Upper lobe of right lung (tissue), 1 donor: ENCODE data around the gene PSMB8. TPM values are rescaled to one million over a fixed set of nuclear protein-coding genes. Genes with fewer than 3 reads are reported as not detected.

Source experiments
- ATAC-seq: fragments of 200-7000 bp; cut with Tn5 transposase; one replicate; pipeline ENCODE4 v1.9.1; 2020; ENCODE audit warnings: mild to moderate bottlenecking, moderate library complexity
- DNase-seq: peaks from one replicate; pipeline ENCODE4 v3.0.0-alpha.2; 2020
- H3K27ac ChIP-seq: fragments of 200-600 bp; one replicate; pipeline ENCODE4 v1.8.0; 2022
- H3K27me3 ChIP-seq: fragments of 200-600 bp; one replicate; pipeline ENCODE4 v1.8.0; 2022; ENCODE audit warnings: mild to moderate bottlenecking
- H3K36me3 ChIP-seq: fragments of 200-600 bp; one replicate; pipeline ENCODE4 v1.8.0; 2022
- H3K4me1 ChIP-seq: fragments of 200-600 bp; one replicate; pipeline ENCODE4 v1.8.0; 2022
- H3K4me3 ChIP-seq: fragments of 200-600 bp; one replicate; pipeline ENCODE4 v1.8.0; 2022; ENCODE audit warnings: mild to moderate bottlenecking
- H3K9me3 ChIP-seq: fragments of 200-600 bp; one replicate; pipeline ENCODE4 v1.8.0; 2022
- intact Hi-C: fragments of 100-400 bp; cut with DNase I; formaldehyde crosslinking; loops from one replicate; pipeline ENCODE4 v1.11.0; 2022
- total RNA-seq: library from RNA; stranded (reverse); fragmentation: NEBNext Ultra II Directional; extraction: Animal tissue kit (Norgen Biotek cat#: 25700); gene quantifications from one replicate; pipeline ENCODE4 v1.2.1, GENCODE V29; 2021
- TF ChIP-seq, protein P1 (sequence below): fragments of 200-600 bp; IDR thresholded peaks from one replicate; pipeline ENCODE4 v1.8.0; 2022; ENCODE audit warnings: antibody characterized with exemption
- donor health status: DM: no; HTN: yes; CAD: no; lungs with severe emphysema.

The PSMB8 gene
- total RNA-seq, 1 donor from 2014 or later: 86.9 TPM

DNA sequence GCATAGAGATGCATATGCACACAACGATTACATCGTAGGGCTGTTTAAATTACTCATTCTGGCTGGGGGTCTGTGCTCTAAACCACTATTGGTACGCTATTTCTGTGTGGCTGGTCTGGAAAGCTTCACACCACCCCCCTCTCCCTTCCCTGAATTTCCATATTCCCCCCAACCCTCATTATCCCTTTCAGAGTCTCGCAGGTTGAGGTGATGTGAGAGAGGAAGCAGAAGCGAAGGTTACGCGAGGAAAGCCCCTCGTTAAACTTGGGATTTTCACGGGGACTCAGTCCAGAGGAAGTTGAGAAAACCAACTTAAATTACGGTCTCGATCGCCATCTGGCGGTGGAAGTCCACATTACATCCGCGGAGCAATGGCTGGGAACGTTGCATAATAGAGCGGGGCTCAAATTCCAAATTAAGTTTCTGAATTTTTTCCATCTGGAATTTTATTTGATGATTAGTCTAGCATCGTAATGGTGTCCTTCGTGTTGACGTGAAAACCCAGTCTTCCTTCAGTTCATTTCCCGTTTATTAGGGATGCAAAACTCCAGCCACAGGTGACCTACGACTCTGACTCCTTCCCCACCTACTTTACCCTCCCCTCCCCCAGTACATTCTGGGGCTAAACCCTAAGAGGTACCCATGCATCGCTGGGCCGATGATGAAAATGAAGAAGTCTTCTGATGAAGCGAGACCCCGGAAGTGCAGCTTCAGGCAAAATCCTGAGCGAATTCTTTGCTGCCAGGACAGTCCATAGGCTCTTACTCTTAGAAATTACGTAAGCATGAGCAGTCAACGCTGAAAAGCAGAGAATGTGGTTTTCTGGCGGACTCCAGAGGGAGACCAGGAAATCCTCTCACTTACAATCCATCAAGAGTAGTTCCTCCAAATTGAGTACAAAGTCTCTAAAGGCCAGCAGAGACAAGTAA lies 46.7 kb downstream of the PSMB8 start:
- H3K36me3 ChIP-seq: no peaks in the 10 kb centered on the region
- TF ChIP-seq, protein P1, sequence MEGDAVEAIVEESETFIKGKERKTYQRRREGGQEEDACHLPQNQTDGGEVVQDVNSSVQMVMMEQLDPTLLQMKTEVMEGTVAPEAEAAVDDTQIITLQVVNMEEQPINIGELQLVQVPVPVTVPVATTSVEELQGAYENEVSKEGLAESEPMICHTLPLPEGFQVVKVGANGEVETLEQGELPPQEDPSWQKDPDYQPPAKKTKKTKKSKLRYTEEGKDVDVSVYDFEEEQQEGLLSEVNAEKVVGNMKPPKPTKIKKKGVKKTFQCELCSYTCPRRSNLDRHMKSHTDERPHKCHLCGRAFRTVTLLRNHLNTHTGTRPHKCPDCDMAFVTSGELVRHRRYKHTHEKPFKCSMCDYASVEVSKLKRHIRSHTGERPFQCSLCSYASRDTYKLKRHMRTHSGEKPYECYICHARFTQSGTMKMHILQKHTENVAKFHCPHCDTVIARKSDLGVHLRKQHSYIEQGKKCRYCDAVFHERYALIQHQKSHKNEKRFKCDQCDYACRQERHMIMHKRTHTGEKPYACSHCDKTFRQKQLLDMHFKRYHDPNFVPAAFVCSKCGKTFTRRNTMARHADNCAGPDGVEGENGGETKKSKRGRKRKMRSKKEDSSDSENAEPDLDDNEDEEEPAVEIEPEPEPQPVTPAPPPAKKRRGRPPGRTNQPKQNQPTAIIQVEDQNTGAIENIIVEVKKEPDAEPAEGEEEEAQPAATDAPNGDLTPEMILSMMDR: peak; percentile 92
- DNase-seq: peak; percentile 83
- peak; percentile 85 for ATAC-seq
- H3K27me3 ChIP-seq: peaks cover 11% of the 10 kb centered on the region
- H3K4me1 ChIP-seq: no peaks in the 10 kb centered on the region
- no peaks in the 10 kb centered on the region for H3K9me3 ChIP-seq
- intact Hi-C loops: loop anchor here (5.0 kb wide), 1 partner anchor 385 kb away; no protein-coding TSS in a partner anchor
- no peak overlapping the region for H3K27ac ChIP-seq
- H3K4me3 ChIP-seq: peak overlapping the region; percentile 17

DNA sequence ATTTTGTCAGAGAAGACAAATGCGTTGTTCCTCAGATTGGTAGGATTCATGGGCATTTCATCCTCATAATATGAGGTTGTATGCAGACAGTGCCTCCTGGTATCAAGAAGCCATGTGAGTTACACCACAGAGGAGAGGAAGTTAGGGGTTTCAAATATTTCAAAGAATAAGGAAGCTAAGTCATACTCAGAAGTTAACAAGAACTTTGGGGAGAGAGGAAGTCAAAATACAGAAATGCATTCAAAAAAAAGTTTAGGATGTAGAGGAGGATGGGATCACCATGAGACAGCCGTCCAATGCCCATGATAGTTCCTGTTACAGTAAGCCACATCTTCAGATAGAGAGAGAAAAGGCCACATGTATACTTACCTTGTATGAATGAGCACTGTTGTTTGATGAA lies 49.3 kb downstream of the PSMB8 start:
- Histone ChIP-seq H3K27me3 (peaks cover 14% of the 10 kb centered on the region), H3K4me1 (no peaks in the 10 kb centered on the region), H3K36me3 (no peaks in the 10 kb centered on the region), H3K9me3 (no peaks in the 10 kb centered on the region), H3K4me3 (no peak overlapping the region), H3K27ac (no peak overlapping the region)
- intact Hi-C loops: no loop called here
- DNase-seq (no peak), ATAC-seq (peak; percentile 75)
- TF ChIP-seq, protein P1: no peak

DNA sequence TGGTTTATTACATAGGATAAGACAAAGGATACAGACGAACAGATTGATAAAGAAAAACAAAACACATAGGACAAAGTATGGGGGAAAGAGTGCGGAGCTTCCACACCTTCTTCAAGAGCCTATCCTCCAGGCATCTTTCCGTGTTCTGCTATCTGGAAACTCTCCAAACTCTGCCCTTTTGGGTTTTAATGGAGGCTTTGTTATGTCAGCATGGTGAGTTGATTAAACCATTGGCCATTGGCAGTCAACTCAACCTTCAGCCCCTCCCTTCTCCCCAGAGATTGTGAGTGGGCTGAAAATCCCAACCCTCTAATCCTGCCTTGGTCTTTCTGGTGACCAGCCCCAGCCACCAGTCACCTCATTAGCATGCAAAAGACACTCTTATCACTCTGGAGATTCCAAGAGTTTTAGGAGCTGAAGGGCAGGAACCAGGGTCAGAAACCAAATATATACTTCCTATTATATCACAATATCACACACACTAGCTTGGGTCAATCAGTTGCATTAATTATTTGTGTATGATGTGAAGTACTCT lies 50.9 kb downstream of the PSMB8 start:
- no peaks in the 10 kb centered on the region for H3K36me3 ChIP-seq
- DNase-seq (no peak), ATAC-seq (no peak)
- no peak overlapping the region for H3K27ac ChIP-seq
- TF ChIP-seq, protein P1: no peak
- H3K4me1 ChIP-seq: no peaks in the 10 kb centered on the region
- no peak overlapping the region for H3K4me3 ChIP-seq
- peaks cover 9% of the 10 kb centered on the region for H3K27me3 ChIP-seq
- H3K9me3 ChIP-seq: no peaks in the 10 kb centered on the region
- intact Hi-C loops: no loop called here

Other genes with a start within 250 kb of the PSMB8 start
- 111 TPM for gene HLA-DQA1, start 206.6 kb downstream of the PSMB8 start, total RNA-seq
- gene HLA-DQB1, start 177.4 kb downstream of the PSMB8 start, total RNA-seq: 94.9 TPM
- 51.7 TPM for gene HLA-DQA2, start 102.7 kb downstream of the PSMB8 start, total RNA-seq
- 62.8 TPM for gene HLA-DQB2, start 80.5 kb downstream of the PSMB8 start, total RNA-seq
- 0.64 TPM for gene HLA-DOB, start 27.0 kb downstream of the PSMB8 start, total RNA-seq
- gene TAP2, start 5.3 kb downstream of the PSMB8 start, total RNA-seq: 56.4 TPM
- 60.4 TPM for gene TAP1, start 9.7 kb upstream of the PSMB8 start, total RNA-seq
- 47.2 TPM for gene PSMB9, start 10.1 kb upstream of the PSMB8 start, total RNA-seq
- 140 TPM for gene HLA-DMB, start 97.0 kb upstream of the PSMB8 start, total RNA-seq
- gene HLA-DMA, start 109.0 kb upstream of the PSMB8 start, total RNA-seq: 197 TPM
- gene BRD2, start 124.5 kb upstream of the PSMB8 start, total RNA-seq: 155 TPM
- gene HLA-DOA, start 165.5 kb upstream of the PSMB8 start, total RNA-seq: 25.2 TPM
- gene HLA-DPA1, start 229.6 kb upstream of the PSMB8 start, total RNA-seq: 491 TPM
- gene HLA-DPB1, start 231.9 kb upstream of the PSMB8 start, total RNA-seq: 385 TPM